Fibroblast of peridontal ligament (primary cell): ENCODE results near the gene MED12L.
A peak's percentile ranks its signal among the peaks of the same experiment; 100 is the strongest.

Experiments
- DNase-seq: peaks from one replicate; pipeline ENCODE4 v3.0.0-alpha.2; 2010; ENCODE audit errors: extremely low read depth

The MED12L gene

DNA sequence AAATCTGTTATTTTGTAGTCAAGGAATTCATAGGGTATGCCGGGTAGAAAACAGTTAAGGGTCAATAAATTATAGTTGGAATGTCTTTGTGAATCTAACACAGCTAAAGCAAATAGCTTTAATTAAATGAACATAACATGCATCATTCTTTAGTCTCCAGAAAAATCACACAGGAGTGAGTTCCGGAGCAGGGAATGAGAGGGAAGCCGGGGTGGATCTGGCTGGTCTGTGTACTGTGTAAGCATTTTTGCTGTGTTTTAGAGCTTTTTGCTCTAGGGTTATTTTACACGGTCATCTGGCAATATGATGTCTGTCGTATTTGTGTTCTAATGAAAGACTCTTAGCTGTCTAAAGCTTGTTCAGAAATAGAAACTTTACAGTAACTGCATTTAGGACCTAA, 57.5 kb downstream of the MED12L start:
- no peak for DNase-seq

DNA sequence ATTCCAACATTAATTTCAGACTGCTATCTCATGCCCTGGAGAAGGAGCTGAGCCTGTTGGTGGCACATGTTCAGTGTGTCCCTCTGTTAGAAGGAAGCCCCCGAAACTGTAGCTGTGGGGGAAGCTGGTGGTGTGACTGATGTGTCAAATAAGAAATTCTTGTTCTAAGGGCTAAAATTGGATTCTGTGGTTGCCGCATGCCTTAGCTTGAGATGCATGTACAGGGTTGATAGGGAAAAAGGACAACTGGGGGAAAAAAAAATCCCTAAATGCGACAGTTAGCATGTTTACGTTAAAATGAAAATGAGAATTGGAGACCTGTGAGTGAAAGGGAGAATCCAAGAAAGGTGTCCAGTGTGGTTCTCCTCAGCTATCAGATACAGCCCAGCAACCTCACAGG, 58.6 kb downstream of the MED12L start:
- DNase-seq: no peak

DNA sequence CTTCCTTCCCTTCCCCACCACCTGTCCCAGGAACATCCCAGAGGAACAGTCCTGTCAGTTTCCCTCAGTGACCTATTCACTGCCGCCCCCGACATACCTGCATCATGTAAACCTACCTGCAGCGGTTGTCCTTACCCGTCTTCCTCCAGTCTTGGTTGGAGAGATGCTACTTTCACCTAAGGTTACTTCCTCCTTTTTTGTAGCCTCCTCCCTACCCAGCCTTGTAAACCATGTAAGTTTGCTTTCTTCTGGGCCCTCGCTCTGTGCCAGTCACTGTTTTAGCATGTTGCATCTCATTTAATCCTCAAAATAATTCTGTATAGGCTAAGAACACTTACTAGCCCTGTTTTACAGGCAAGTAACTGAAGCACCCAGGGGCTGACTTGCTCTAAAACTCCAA, 59.3 kb downstream of the MED12L start:
- DNase-seq: no peak

DNA sequence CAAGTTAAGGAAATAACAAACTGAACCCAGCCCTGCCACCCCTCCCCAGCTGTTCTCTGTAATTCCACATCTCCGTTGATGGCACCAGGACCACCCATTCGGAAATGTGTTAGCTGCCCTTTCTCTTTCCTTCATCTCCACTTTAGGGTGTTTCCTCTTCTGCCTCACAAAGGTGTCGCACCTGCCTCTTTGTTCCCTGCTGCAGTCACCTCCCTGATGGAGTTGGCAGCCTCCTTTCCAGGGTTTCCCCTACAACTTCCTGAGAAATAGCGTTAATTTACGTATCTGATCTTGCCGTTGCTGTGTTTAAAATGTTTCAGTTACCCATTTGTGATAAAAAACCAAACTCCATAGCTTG, 60.2 kb downstream of the MED12L start:
- DNase-seq: no peak

DNA sequence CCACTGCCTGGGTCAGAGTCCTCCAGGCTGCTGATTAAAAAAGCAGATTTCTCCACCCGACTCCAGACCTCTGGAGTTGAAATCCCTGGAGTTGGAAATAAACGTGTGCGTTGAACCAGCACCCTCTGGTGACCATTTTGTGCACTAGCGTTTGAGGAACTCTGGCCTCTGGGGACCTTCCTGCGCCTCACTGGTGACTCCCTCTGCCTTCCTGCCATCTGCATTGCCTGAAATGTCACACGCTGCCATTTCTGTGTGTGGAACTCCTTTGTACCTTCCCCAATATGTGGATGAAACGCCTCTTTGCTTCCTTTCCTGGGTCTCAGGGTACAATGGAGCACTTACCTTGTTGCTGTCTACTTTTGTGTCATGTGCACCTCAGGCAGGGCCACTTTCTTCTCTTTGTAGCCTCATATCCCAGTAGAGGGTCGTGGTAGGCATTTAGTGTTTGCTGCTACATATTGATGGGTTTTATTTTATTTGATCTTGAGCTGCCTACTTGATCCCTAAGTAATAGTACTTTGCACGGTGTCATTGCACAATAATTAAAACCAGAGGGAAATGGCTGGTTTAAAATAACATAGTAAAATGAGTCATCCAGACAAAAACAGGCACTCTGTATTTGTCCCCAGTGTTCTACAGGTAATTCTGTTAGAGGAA, 60.7 kb downstream of the MED12L start:
- peak; percentile 84 for DNase-seq

DNA sequence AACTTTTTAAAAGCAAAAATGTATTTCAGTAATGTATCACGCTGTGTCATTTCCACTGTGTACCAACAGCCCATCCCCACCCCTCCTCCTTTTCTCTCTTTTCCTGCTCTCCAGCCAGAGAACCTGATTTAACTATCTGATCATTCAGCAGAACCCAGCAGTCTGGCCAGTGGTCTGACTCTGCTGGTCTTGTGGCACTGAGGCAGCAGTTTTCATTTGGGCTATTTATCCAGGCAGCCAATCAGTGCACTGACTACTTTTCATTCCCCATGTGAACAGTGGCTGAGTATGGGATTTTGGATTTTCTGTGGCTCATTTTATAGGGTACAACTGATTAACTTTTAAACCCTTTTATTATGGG, 61.2 kb downstream of the MED12L start:
- DNase-seq: no peak

DNA sequence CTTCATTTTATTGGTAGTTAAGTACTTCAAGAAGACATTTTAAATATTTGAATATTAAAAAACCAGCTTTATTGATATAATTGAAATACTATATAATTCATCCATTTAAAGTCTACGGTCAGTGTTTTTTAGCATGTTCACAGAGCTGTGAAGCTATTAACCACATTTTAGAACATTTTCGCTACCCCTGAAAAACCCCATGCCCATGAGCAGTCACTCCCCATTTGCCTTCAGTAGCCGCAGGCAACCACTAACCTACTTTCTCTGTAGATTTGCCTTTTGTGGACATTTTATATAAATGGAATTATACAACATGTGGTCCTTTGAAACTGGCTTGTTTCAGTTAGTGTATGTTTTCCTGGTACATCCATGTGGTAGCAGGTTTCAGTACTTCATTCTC, 61.8 kb downstream of the MED12L start:
- no peak for DNase-seq

DNA sequence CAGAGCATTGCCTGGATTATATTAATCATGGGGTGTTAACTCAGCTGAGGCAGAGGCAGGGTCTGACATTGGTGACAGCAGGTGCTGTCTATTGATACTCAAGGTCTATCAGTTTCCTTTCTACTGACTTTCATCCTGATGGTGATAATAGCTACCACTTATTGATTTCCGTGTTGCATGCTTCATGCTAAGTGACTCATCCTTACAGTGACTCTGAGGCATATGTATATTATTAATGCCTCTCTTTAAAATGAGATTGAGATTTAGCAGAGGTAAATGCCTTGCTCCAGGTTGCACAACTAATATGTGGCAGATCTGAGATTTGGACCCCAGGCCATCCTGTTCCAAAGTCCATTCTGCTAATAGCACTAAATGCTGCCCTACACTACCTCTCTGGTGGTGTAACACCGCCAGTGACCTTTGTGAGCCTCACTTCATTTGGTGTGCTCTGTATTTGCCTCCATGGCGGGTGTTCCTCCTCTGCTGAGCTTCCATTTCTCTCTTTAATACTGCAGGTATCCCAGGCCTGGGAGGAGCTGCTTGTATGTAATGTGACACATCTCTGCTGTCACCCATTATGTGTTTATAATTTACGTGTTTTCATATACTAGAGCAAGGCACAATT, 67.1 kb downstream of the MED12L start:
- DNase-seq: no peak

DNA sequence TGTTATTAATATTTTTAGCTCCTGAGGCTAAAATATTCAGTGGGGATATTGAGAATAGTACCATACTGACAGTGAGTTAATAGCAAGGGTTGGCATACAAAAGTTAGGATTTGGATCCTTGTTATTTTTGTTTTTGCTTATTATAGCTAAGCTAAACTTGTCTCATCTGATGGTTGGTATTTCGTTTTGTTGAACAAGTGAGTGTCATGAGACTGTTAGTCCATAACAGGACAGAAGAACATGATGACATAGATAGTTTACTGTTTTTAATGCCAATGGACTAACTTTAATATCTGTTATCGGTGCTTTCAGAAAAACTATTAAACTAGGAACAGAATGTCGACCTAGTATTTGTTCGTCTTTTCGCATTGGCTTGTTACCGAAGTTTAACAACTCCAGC, 69.1 kb downstream of the MED12L start:
- DNase-seq: no peak

DNA sequence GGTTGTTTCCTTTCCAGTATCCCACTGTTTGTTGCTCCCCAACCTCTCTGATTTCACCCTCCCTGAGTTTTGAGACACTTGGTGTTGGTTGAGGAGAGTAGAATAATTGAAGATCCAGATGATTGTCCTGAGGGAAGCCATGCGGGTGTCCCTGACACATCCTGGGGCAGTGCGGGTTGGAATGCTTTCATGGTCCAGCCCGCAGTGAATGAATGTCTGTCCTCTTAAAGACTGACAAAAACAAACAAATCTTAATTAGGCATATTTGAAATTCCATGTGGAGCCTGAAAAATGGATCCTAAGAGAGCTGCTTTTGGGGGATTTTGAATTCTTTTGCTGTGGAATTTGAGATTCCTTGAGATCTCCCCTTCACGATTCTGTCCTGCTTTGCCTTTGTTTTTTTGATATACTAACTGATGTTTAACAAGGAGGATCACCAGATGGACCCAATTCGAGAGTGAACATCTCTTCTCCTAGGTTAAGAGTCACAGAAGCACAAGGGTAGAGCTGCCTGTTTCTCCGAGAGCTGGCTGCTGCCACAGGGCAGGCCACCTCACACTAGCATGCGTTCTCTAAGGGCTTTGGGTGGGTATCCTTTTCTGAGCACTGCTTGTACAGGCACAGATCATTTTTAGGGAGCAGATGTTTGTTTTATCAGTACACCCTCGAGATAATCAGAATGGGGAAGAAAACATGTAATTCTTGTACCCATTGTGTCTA, 70.1 kb downstream of the MED12L start:
- no peak for DNase-seq

DNA sequence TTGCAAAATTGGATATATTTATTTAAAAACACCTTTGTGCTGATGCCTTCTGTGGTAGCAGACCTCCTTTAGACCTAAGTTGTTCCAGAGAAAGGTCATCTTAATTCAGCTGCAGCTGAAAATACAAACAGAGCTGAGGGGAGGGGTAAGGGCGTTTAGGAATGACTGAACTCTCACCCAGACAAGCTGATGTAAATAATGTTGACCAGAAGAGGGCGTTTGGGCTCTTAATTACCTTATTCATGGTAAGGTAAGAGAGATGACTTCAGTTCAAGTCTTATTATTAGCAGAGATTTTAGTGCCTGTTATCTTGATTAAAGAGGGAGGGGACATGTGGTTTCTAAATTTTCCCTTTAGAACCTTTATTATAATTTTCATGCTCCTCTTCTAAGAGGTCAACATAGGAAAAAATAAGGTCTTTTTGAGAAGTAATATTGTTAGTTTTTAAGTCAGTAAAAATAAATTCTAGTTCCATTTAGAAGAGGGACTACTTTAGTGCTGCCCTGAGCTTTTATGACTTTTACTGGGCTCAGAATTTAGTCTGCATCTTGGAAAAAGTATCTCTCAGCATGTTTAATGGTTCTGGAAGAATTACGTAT, 71.3 kb downstream of the MED12L start:
- peak; percentile 57 for DNase-seq

DNA sequence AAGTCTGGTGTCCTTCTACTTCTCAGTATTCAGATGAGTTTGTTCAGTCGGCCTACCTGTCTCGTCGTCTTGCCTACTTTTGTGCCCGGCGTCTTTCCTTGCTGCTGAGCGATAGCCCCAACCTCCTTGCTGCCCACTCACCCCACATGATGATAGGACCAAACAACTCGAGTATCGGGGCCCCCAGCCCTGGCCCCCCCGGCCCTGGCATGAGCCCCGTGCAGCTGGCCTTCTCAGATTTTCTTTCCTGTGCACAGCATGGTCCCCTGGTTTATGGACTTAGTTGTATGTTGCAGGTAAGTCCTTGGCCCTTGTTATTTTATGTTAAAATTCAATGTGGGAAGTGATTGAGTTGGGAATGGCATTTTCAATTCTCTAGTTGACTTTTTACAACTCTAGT, 74.3 kb downstream of the MED12L start:
- DNase-seq: no peak

DNA sequence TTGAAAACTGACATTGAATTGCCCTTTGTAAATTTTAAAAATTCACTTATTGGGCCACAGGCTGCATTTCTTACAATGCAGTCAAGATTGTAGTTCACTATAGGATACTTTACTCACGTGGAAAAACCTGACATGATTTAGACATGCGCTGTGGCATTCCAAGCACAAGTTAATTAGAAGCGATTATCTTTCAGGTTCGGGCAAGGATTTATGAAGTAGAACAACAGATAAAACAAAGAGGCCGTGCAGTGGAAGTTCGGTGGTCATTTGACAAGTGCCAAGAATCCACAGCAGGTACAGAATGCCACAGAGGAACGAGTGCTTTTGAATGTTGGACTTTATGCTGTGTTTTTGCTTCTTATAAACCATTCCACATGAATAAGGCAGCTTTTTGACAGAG, 79.8 kb downstream of the MED12L start:
- DNase-seq: no peak

DNA sequence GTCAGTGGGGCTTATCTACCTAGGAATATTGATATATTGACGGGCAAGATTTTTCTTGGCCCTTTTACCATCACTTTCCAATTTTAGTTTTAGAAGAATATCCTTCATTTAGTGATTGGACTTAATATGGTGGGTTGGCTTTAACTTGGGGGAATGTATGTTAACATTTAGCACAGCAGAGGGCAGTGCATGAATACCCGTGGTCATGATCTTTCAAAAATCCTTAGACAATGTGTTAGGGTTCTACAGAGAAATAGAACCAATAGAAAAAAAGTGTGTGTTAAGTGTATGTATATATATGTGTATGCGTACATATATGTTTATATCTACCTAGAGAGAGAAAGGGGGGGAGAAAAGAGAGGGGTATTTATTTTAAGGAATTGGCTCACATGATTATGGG, 80.7 kb downstream of the MED12L start:
- no peak for DNase-seq

DNA sequence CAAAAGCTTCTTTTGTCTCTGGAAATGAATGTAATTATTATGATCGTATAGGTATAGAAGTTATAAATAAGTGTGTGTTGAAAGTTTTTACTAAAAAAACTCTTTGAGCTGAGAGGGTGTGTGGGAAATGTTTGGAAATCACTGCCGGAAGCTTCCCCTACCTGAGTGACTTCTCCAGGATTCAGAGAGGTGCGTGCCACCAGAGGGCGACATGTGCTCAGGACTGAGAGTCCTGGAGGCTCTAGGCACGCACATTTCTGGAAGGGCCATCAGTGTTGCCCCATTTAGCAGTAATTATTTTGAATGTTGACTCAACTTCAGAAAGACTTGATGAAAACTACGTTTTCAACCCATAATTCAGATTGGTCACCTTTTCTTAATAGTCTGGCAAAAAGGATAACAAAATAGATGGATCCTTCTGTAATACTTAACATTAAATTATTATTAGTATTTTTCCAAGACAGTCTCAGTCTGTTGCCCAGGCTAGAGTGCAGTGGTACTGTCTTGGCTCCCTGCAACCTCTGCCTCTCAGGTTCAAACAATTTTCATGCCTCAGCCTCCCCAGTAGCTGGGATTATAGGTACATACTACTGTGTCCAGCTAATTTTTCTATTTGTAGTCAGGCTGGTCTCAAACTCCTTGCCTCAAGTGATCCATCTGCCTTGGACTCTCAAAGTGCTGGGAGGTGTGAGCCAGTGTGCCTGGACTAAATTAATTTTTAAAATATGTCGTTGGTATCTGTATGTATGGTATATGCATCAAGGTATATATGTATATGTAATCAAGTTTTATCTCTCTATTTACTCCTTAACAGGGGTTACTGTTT, 83.0 kb downstream of the MED12L start:
- DNase-seq: peak; percentile 62

DNA sequence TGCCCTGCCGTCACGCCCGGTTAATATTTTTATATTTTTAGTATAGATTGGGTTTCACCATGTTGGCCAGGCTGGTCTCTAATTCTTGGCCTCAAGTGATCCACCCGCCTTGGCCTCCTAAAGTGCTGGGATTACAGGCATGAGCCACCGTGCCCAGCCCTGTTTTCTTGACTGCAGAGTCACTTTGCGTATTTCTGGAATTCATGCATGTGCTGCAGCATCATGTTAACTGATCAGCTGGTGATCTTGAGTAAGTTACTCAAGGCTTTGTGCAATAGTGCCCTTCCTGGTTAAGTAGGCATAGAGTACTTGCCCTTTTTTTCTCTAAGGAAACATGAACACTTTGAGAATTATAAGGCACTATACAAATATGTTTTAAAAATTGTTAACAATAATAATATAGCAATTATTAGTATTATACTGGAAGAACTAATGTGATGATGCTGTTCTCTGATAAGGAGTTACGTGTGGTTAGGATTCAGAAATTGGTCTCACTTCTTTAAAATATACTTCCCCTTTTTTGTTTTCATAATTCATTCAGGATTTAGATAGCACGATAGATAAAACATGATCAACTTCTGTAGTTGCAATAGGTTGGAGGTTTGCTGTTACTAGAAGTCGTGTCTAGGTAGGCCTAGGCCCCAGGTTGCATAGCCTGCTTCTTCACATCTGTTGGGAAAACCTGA, 83.9 kb downstream of the MED12L start:
- DNase-seq: peak; percentile 15

DNA sequence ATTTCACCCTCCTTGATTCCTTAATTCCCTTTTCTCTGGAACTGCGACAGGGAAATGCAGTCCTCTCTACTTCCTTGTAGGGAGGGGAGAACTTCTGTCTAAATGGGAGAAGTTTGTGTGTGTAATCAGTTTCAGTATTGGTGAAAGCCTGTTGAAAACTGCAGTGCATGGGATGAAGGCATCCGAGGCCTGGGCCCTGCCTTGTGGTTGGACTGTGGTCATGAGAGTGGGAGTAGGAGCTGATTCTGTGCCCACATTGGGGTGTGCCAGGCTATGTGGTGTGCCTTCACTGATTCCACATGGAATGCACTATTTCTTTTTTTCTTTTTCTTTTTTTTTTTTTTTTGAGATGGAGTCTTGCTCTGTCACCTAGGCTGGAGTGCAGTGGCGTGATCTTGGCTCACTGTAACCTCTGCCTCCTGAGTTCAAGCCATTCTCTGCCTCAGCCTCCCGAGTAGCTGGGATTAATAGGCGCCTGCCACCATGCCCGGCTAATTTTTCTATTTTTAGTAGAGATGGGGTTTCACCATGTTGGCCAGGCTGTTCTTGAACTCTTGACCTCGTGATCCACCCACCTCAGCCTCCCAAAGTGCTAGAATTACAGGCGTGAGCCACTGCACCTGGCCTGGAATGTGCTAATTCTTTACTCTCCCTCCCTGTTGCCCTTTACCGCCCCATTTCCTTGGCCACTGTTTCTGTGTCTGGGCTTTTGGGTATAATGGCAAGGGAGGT, 84.7 kb downstream of the MED12L start:
- peak; percentile 41 for DNase-seq

DNA sequence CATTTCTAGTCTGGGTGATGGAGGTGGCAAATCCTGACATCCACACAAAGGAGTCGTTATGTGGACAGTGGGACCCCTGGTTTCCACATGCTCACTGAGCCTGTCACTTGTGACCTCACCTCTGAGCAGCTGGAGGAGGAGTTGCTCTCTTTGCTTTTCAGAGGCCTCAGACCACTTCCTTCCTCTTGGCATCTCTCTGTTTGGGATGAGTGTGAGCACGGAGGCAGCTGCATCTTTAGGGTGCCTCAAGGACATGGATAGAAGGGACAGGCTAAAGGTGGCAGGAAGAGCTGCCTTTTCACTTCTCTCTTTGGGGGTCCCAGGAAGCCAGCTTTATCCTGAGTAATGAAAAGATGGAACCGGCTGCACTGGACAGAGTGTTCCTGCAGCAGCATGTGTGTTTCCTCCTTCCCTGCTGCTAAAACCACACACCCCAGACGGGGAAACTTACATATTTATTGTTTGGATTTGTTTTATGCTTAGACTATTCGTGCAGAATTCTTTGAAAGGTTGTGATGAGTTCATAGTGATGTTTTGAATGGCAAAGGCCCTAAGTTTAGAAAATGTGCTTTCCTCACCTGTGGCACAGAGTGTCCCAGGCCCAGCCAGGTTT, 85.8 kb downstream of the MED12L start:
- DNase-seq: no peak

DNA sequence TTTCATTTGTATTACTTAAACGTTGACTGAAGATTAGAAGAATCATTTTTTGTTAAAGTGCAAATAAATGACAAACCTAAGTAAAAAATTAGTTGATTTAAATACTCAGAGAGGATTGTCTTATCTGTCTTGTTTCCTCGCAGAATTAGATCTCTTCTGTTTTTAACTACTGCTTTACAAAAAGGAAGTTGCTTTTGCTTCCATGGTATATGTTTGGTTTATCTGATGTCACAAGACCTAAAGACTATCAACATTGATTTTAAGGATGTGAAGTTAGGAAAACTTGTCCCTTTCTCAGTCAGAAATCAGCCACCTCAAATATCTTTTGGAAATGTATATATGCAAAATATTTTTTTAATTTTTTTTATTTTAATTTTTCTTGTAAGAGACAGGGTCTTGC, 88.9 kb downstream of the MED12L start:
- no peak for DNase-seq

DNA sequence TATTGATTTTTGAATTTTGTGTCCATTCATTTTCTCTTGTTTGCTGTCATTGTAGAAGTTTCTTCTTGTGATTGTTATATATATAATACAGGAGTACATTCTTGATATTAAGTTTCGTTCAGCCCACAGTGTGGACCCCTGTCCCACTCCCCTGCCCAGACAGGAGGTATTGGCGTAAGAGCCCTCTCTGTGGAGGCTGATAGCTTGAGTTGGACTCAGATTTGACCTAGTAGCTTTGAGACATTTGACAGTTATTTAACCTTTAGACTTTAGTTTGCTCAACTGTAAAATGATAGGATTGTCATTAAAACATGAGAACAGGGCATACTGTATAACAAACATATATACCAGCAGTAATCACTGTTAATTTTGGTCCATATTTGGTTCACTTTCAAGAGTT, 90.5 kb downstream of the MED12L start:
- no peak for DNase-seq
